IPS DF 4.7 (cell line): ENCODE measurements around the gene METTL27.
"Not testable (repeated sequence)": the region's sequence is repeated elsewhere in the genome, so short reads cannot be mapped to it uniquely, and the experiment has no call there.

Experiments
- DNase-seq: peaks from one replicate; pipeline ENCODE4 v3.0.0-alpha.2; 2013; ENCODE audit warnings: low spot score; ENCODE audit errors: extremely low read depth

METTL27 gene

GRCh38 chr7:73869011-73869798 lies 26.9 kb upstream of the METTL27 start:
- no peak for DNase-seq

- DNase-seq, result no peak
Observed at GRCh38 chr7:73866446-73866767, 24.1 kb upstream of the METTL27 start.

GRCh38 chr7:73865738-73866445 lies 23.6 kb upstream of the METTL27 start:
- DNase-seq, result no peak

- DNase-seq, result no peak
Observed at GRCh38 chr7:73864981-73865711, 22.8 kb upstream of the METTL27 start.

GRCh38 chr7:73861305-73861704 lies 19.0 kb upstream of the METTL27 start:
- DNase-seq, result no peak

GRCh38 chr7:73860859-73861258 lies 18.5 kb upstream of the METTL27 start, which contains the start of gene TMEM270:
TMEM270 (plus strand) TSS chr7:73861159; CDS start chr7:73861195, 36 bp downstream.
- DNase-seq, result no peak

GRCh38 chr7:73858807-73859206 lies 16.5 kb upstream of the METTL27 start:
- no peak for DNase-seq

- DNase-seq, result no peak
Observed at GRCh38 chr7:73856941-73857340, 14.6 kb upstream of the METTL27 start.

- no peak for DNase-seq
Observed at GRCh38 chr7:73852500-73852899, 10.2 kb upstream of the METTL27 start.

- no peak for DNase-seq
Observed at GRCh38 chr7:73851410-73852338, 9.4 kb upstream of the METTL27 start.

GRCh38 chr7:73850781-73851207 lies 8.5 kb upstream of the METTL27 start:
- DNase-seq, result no peak

GRCh38 chr7:73847941-73848723 lies 5.8 kb upstream of the METTL27 start:
- DNase-seq, result no peak

- DNase-seq, result not testable (repeated sequence)
Observed at GRCh38 chr7:73845701-73846195, 3.4 kb upstream of the METTL27 start.

- no peak for DNase-seq
Observed at GRCh38 chr7:73844848-73845460, 2.6 kb upstream of the METTL27 start.

- no peak for DNase-seq
Observed at GRCh38 chr7:73844131-73844547, 1.8 kb upstream of the METTL27 start.

GRCh38 chr7:73841689-73842066 lies 638 bp downstream of the METTL27 start:
- no peak for DNase-seq

- DNase-seq, result no peak
Observed at GRCh38 chr7:73840715-73841379, 1.5 kb downstream of the METTL27 start.

- no peak for DNase-seq
Observed at GRCh38 chr7:73839743-73840714, 2.3 kb downstream of the METTL27 start.
